Stimulated activated CD8-positive, alpha-beta memory T cell treated with anti-CD3 and anti-CD28 coated beads, Interleukin-4, amount 100 ng/mL, for 24 hours (primary cell): ENCODE data around the gene NDUFAF8.
A peak's percentile ranks its signal among the peaks of the same experiment; 100 is the strongest.

Experiments
- DNase-seq: peaks from one replicate; pipeline ENCODE4 v3.0.0-alpha.2; 2020; ENCODE audit warnings: low read depth

Gene NDUFAF8

DNA sequence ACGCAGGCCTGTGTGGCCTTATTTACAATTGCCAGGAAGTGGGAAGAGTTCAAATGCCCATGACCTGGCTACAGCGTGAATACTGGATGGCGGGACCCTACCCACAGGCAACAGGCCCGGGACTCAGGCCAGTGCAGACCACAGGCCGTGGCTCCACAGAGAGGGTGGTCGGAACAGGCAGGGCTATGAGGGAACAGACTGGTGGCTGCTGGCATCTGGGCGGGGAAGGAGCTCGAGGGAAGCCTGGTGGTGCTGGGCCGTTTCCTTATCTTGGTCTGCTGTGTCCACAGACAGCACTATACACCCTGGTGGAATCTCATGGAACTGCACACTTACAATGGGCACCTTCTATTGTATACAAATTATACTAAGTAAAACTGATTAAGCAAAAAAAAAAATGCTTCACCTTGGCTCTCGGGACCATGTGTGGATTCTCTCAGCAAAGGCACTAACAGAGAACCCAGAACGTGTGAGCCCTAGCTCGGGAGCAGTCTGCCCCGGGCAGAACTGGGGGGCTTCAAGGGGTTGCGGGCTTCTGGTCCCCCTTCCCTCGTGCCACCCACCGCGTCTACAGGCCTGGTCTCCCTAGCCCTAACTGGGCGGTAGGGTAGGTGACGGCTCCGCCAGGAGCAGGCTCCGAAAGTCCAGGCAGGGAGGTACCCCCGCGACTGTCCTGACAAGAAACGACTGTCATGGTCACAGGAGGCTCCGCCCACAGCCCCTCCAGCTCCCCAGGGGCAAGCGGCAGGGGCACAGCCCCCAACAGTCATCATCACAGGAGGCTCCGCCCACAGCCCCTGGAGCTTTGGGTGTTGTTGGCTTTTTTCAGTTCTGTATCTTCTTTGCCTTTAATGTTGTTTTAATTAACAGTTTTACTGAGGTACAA is 38.2 kb upstream of the NDUFAF8 start:
- no peak for DNase-seq

- no peak for DNase-seq
Measured at GRCh38 chr17:81202318-81202717, 36.8 kb upstream of the NDUFAF8 start.

DNA sequence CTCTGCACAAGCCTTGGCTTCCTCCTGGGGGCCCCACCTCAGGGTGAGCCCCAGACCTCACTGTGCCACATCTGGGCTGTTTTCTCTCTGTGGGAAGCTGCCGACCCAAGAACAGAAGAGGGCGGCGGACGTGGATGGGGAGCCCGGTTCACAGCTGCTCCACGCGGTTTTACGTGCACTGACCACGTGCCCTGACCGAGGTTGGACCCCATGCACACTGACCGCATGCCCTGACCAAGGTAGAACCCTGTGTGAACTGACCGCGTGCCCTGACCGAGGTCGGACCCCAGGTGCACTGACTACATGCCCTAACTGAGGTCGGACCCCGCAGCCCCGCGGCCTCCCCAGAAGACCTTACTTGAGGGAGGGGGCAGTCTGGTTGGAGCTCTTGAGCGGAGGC is 36.0 kb upstream of the NDUFAF8 start:
- DNase-seq: no peak

GRCh38 chr17:81204578-81204977 is 34.5 kb upstream of the NDUFAF8 start:
- no peak for DNase-seq

GRCh38 chr17:81206166-81206565 is 33.0 kb upstream of the NDUFAF8 start:
- no peak for DNase-seq

- no peak for DNase-seq
Measured at GRCh38 chr17:81206657-81207056, 32.5 kb upstream of the NDUFAF8 start.

DNA sequence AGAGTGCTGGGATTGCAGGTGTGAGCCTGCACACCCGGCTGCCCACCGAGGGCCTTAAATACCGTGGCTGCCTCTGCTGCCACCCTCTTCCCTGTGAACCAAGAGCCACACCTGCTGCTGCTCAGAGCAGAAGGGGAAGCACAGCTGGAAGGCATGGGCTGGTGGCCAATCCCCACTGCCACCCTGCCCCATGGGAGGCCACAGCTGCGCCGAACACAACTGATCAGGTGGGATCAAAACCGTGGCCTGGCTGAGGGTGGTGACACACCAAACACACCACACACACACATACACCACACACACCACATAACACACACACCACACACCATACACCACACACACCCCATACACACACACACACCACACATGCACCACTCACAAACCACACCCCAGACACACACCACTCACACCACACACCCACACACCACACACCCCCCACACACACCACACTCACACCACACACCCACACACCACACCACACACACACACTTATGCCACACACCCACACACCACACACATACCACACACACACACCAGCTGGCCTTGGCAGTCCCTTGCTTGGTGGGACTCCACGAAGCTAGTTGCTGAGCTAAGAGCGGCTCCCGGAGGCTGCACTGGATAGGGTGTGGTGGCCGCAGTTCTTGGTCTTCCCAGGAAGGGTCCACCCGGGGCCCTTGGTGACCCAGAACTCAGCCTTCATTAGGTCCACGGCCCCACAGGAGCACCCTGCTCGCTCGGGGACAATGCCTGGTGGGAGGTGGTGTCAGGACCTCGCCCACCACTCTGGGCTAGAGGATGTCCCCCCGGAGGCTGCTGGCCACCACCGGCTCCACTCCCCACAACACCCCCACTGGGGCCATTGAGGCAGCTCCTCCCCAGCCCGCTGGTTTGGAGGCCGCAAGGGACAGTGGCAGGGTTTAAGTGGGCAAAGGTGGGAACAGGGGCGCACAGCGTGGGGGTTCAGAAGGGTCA is 31.2 kb upstream of the NDUFAF8 start:
- DNase-seq: no peak

DNA sequence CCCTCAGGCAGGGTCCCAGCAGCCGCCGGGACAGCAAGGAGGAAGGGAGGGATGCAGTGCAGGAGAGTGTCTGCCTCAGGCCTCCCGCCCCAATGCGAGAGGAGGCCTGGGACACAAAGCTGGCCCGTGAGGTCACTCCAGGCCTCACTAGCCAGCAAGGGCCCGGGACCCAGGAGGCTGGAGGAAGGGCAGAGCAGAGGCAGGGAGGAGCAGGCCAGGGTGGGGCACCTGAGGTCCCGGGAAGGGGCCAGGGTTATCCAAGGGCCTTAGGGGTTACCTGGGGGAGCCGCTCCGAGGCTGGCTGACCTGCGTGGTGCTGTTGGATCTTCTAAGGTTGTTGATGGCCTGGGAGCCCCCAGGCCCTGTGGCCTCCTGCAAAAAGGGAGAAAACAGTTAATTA is 30.5 kb upstream of the NDUFAF8 start:
- DNase-seq: no peak

DNA sequence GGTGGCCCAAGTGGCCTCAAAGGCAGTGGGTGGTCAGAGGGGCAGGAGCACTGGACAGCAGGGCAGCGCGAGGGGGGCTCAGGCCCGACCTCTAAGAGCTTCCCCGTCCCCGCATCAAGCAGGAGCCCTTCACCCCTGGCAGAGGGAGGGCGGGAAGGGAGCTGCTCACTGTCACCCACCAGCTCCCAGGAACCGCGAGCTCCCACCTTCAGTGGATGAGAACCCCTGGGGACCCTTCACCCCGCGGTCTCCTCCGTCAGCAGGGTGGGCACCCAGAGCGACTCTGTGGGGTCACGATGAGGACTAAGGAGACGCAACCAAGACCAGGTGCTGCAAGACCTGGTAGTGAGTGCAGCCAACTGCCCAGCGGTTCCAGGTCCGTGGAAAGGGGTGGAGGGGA is 30.0 kb upstream of the NDUFAF8 start:
- no peak for DNase-seq

DNA sequence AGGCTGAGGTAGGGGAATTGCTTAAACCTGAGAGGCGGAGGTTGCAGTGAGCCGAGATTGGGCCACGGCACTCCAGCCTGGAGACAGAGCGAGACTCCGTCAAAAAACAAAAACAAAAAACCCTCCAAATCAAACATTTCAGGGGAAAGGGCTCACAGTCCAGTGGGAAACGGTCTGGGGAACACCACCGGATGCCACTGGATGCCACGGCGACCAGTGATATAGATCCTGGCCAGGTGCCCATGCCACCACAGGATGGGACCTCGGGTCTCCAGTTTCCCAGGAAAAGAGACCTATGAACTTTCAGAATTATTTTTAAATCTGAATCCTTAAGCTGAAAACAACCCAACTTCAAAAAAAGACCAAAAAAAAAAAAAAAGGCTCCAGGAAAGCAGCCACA is 28.7 kb upstream of the NDUFAF8 start:
- no peak for DNase-seq

GRCh38 chr17:81210868-81211267 is 28.2 kb upstream of the NDUFAF8 start:
- DNase-seq: no peak

- DNase-seq: no peak
Measured at GRCh38 chr17:81212365-81212764, 26.8 kb upstream of the NDUFAF8 start.

DNA sequence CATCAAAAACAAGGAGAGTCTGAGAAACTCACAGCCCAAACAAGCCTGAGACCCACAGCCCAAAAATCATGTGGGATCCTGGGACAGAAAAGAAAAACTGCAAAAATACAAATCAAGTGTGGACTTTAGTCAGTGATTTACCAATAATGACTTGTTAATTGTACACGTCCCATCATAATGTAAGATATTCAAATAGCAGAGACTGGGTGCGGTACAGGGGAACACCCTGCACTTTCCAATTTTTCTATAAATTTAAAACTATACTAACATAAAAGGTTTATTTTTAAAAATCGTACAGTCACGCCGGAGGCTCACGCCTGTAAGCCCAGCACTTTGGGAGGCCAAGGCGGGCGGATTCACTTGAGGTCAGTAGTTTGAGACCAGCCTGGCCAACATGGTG is 25.1 kb upstream of the NDUFAF8 start:
- DNase-seq: no peak

GRCh38 chr17:81217491-81217890 is 21.6 kb upstream of the NDUFAF8 start:
- no peak for DNase-seq

DNA sequence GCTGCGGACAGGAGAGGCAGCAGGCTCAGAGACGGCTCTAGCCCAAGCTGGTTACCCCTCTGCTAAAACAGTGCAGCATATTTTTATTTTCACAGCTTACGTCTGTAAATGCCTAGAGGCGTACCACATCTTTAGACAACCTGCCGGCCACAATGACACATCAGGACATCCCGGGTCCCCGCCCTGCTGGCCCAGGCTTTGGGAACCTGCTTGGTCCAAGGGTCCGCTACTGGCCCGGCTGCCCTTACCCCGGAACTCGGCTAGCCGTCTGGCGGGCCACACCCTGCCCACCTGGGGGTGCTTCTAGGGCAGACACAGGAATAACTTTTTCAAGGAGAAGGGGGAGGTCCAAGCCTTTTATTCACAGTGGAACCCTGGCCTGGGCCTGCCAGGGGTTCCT is 20.7 kb upstream of the NDUFAF8 start:
- DNase-seq: no peak

DNA sequence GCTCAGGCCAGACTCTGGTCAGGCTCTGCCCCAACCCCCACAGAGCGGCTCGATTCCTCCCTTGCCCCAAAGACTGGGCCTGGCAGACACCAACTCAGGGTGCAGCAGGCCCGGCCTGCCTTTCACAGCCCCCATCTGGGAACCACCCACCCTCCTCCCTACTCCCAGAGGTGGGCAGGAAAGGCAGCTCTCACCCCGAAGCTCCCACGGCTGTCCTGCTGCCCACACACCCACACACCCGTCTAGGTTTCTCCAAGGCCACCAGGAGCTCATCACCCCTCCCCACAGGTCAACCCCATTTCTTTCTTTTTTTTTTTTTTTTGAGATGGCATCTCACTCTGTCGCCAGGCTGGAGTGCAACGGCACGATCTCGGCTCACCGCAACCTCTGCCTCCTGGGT is 20.1 kb upstream of the NDUFAF8 start:
- DNase-seq: no peak

GRCh38 chr17:81219476-81220180 is 19.5 kb upstream of the NDUFAF8 start:
- DNase-seq: no peak

- DNase-seq: no peak
Measured at GRCh38 chr17:81221371-81221841, 17.7 kb upstream of the NDUFAF8 start.

DNA sequence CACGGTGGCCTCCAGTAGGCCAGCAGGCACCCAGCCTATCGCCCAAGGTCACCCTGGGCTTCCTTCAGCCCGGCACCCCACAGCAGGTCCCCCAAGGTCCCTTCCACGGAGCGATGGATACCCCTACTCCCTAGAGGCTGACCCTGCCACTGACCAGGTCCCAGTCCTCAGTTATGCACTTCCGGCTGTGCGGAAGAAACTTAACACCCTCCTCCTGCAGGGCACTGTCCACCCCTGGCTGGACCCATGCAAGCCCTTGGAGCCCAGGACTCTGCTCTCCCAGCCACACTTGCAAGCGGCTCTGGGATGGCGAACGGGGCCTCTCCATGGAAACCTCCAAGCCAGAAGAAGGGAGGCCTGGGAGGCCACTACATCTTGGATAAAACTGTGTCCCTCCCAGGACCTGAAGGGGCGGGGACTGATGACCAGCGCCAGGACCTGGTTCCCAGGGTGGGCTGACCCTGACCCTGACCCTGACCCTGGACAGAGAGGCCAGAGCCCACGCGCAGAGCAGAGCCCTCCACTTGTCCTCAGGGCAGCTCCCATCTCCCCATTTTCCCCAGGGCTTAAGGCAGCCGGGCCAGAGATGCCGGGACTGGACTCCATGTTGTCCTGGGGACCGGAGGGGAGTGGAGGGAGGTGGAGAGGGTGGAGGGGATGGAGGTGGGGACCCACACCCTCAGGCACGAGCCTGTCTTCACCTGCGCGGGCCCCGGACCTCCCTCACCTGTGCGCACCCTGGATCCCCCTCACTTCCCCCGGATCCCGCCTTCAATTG is 17.1 kb upstream of the NDUFAF8 start:
- DNase-seq: no peak

GRCh38 chr17:81222620-81222905 is 16.6 kb upstream of the NDUFAF8 start:
- DNase-seq: no peak

- peak; percentile 98 for DNase-seq
Measured at GRCh38 chr17:81222906-81223761, 16.0 kb upstream of the NDUFAF8 start, which contains the start of gene CEP131. Gene CEP131 (minus strand): TSS chr17:81222965. CDS start chr17:81220056, 2,909 bp downstream.
